Stimulated activated CD4-positive, alpha-beta T cell treated with anti-CD3 and anti-CD28 coated beads, Interleukin-2, amount 100 ng/mL, for 4 hours (primary cell): Measurements from ENCODE around the gene VSTM1.

Experiments
- DNase-seq: peaks from one replicate; pipeline ENCODE4 v3.0.0-alpha.2; 2020; ENCODE audit warnings: low read depth

The VSTM1 gene

GRCh38 chr19:54010474-54010873 lies 53.2 kb downstream of the VSTM1 start:
- DNase-seq = no peak

- no peak for DNase-seq
These were observed 54.3 kb downstream of the VSTM1 start for GRCh38 chr19:54009440-54009839.

- DNase-seq = no peak
These were observed 61.0 kb downstream of the VSTM1 start for GRCh38 chr19:54002495-54003315.

GRCh38 chr19:54001496-54001895 lies 62.2 kb downstream of the VSTM1 start:
- DNase-seq = no peak

GRCh38 chr19:53999694-54000093 lies 64.0 kb downstream of the VSTM1 start:
- no peak for DNase-seq

- no peak for DNase-seq
These were observed 65.5 kb downstream of the VSTM1 start for GRCh38 chr19:53998223-53998622.

- no peak for DNase-seq
These were observed 68.9 kb downstream of the VSTM1 start for GRCh38 chr19:53994811-53995210.

GRCh38 chr19:53993448-53993847 lies 70.2 kb downstream of the VSTM1 start:
- no peak for DNase-seq

- DNase-seq = no peak
These were observed 70.9 kb downstream of the VSTM1 start for GRCh38 chr19:53992815-53993214.

- no peak for DNase-seq
These were observed 71.5 kb downstream of the VSTM1 start for GRCh38 chr19:53992211-53992610.

GRCh38 chr19:53991224-53992113 lies 72.2 kb downstream of the VSTM1 start, which contains the start of gene CACNG6:
CACNG6 (plus strand) TSS chr19:53991637; CDS start chr19:53992878, 1,241 bp downstream.
- DNase-seq = no peak
